GM21526 (cell line): ENCODE measurements around the gene SLC23A2.

Experiments
- ATAC-seq: cut with Tn5 transposase; IDR thresholded peaks from one replicate; pipeline ENCODE4 v1.9.1; 2021; ENCODE audit warnings: moderate library complexity; ENCODE audit not compliant: unreplicated experiment, low FRiP score

Gene SLC23A2

DNA sequence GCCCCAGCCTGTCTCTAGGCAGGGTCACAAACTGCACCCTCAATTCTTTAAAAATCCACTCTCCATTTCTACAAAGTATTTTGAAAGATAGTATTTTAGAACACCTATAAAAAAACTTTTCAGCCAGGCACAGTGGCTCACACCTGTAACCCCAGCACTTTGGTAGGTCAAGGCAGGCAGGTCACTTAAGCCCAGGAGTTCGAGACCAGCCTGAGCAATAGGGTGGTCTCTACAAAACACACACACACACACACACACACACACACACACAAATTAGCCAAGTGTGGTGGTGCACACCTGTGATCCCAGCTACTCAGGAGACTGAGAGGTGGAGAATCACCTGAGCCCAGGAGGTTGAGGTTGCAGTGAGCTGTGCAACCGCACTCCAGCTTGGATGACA is 30.2 kb downstream of the SLC23A2 start:
- ATAC-seq, result no peak

DNA sequence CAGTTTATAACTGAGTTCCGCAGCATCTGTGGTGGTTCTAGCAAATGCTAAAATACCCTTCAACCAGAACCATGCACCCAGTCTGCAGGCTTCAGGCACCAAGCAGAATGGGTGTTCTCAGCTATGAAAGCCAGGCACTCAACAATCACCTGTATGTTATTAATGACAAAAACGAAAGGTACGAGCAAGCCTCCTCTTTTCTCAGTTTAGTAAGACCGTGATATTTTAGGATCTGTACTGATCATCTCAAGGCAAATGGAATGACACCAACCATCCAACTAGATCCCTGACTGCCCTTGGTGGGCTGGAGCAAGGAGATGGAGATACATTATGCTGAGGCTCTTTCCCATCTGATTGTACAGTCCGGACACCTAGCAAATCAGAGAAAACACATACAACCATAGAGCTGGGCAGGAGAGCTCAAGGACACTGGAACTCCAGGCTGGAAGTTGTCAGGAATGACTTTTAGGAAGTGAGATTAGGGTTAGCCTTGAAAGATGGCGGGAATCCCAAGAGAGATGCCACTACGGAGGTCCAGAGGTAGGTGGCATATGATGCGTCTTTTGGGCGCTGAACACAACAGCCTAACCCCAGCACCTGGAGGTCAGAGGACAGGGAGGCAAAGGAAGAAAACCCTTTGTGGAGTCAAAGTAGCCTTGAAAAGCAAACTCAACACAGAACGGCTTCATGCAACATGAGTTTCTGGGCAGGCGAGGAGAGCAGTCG is 33.4 kb downstream of the SLC23A2 start:
- no peak for ATAC-seq

DNA sequence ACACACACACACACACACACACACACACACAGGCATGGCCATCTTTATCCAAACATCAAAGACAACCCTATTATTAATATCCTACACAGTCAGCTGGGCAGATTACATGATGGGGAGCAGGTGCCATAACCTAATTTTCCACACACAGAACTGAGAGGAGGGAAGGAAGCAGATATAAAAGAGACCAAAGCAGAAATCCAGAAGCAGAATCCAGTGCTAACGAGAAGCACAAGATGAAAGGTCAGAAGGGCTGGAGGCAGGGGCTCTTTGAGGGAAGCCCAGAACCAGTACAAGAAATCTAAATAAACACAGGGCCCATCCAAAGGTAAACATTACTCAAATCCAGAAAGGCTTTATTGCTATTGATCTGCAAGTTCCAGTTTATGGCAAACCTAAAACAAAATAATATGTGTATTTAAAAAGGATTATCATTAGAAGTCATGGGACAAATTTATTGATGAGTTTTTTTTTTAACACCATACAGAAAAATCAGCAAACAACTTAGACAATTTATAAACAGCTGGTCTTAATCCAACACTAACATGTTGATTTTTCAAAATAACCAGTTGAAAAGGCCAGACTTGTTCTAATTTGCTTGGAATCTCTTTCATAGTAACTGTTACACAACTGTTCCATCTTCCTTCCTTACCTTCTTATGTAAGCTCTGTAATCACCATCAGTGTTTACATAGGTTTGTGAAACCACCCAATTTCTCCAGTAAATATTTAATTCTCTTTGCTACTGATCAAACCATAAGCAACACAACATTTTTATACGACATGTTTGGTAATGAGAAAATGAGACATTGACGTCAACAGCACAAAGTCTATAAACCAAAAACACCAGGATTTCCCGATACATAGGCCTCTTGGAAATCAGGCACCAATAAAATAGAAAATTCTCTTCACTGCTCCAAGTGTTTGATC is 34.2 kb downstream of the SLC23A2 start:
- no peak for ATAC-seq

DNA sequence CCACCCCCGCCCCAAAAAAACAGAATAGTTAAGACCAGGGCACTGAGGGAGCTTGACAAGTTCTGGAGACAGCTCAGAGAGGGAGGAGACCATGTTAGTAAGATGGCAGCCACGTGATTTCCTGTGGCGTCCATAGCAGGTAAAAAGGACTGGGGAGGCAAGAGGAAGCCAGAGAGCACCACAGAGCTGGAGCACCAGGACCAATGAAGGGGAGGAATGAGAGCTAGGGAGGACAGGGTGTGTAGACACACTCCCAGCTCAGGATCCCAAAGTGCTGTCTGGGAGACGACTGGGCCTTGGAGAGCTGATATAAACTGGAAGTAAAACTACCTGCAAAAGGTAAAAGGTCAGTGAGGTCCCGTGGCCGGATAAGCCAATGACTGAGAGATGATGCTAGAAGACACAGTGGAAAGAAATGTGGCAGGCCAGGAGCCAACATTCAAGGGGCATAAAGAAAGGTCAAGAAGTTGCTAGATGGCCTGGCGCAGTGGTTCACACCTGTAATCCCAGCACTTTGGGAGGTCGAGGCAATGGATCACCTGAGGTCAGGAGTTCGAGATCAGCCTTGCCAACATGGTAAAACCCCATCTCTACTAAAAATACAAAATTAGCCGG is 39.0 kb downstream of the SLC23A2 start:
- no peak for ATAC-seq

DNA sequence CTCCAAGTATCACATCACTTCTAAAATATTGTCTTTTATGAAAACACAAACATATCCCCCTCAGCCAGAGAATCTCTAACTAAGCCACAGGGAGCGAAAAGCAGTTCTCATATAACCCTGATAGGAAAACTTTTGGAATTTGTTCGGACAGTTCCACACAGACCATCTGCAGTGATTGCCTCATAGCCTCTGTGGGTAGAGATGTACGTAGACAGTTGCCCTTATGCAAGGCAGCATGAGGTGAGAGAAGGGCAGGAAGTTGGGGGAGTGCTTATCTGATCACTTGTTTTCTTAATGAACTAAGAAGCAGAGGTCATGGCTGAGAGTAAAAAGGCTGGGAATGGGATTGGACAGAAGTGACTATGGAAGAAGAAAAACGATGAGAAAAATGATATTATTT is 39.6 kb downstream of the SLC23A2 start:
- no peak for ATAC-seq

DNA sequence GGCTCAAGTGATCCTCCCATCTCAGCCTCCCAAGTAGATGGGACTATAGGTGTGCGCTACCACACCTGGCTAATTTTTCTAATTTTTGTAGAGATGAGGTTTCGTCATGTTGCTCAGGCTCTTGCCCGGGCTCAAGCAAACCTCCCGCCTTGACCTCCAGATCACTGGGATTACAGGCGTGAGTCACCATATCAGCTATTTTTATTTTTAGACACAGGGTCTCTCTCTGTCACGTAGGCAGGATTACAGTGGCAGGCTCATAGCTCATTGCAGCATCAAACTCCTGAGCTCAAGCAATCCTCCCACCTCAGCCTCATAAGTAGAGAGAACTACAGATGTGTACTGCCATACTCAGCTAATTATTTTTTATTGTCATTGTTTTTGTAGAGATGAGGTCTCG is 41.7 kb downstream of the SLC23A2 start:
- ATAC-seq, result no peak

DNA sequence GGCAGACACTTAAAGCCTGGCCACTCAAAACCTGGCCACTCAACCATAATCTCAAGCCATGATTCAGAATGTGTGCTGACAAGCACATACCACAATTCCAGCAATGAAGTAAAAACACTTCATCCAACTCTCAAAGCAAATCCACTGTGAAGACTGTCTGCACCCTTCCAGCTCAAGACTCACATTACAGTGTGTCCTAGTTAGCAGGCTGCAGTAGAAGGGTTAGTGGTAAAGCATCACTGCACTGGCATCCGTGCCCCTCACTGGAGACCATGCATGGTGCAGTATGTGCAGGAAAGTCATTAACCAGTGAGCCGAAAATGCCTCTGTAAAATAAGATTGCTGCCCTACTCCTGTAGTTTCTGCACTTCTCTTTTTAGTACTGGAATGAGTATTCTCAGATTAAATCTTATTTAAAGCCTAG is 43.4 kb downstream of the SLC23A2 start:
- ATAC-seq, result no peak

DNA sequence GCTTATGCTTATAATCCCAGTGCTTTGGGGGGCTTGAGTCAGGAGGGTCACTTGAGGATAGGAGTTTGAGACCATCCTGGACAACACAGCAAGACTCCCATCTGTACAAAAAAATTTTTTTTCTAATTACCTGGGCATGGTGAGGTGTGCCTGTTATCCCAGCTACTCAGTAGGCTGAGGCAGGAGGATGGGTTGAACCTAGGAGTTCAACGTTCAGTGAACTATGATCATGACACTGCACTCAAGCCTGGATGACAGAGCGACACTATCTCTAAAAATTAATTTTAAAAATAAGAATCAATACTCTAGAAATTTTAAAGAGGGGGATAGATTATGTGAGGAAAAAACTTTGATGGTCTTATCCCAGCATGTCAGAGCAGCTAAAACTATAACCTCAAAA is 44.1 kb downstream of the SLC23A2 start:
- no peak for ATAC-seq

DNA sequence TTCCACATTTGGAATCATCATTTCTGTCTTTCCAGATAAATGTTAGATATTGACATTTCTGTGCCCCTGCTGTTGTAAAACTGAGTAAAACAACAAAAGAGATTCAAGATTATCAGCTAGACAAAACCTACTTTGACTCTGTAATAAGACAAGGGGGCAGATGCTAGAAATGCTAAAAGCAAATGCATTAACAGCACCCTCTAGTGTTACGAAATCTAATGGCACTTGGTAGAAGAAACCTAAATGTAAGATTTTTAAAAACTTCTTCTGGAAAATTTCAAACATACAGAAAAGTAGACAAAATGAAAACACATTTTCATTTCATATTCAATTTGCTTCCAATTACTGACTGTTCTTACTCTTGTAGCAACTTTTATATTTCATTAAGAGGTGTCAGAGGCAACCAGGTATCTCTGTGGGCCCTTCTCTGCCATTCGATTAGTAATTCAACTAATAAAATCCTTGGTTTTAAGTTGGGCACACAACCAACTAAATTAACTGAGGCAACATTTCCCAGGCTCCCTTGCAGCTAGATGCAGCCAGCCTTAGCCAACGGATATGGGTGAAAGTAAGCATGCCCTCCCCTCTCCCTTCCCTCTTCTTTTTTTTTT is 45.0 kb downstream of the SLC23A2 start:
- ATAC-seq, result no peak

DNA sequence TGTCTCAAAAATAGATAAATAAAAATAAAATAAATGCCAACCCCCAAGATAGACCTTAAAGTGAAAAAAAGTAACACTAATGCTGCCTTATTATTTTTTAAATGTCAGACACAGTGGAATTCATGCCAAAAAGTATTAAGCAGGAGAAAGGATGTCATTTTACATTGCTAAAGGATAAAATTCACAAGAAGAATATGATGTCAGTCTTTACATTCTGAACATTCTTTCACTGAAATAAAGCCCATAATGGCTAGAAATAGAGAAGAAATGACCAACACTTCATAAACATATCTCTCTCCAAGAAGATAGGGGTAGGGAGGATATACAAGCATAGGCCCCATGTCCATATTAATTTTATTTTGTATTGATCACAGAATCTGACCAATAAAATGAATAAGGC is 47.4 kb downstream of the SLC23A2 start:
- ATAC-seq, result no peak

DNA sequence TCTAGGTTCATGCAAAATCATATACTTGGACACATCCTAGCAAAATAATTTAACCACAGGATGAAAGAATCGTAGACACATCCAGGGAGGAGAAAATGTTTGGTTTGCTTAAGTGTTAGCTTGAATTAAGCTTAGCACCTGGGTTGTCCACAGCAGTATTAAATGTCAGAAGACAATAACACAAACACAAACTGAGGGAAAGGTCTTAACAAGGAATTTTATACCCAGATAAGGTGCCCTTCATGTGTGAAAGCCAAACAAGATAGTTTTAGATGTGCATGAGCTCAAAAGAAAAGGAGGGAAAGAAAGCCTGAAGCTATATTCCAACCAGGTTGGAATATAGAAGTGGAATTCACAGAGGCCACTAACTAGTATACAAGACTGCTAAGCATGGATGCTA is 49.1 kb downstream of the SLC23A2 start:
- ATAC-seq, result no peak

DNA sequence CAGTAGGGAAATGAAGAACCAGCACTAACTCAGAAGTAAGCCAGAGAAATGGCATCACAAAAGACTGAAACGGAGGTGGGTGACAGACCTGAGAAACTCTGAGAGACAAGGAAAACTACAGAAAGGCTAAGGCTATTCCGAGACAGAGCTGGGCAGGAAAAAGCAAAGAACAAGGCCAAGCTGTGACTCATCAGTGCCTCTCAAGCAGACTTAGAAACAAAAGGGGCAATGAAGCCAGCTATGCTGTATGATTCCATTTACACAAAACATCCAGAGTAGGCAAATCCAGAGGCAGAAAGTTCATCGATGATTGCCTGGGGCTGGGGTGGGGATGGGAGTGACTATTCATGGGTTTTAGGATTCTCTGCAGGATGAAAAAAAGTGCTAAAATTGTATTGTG is 50.0 kb downstream of the SLC23A2 start:
- ATAC-seq, result no peak

DNA sequence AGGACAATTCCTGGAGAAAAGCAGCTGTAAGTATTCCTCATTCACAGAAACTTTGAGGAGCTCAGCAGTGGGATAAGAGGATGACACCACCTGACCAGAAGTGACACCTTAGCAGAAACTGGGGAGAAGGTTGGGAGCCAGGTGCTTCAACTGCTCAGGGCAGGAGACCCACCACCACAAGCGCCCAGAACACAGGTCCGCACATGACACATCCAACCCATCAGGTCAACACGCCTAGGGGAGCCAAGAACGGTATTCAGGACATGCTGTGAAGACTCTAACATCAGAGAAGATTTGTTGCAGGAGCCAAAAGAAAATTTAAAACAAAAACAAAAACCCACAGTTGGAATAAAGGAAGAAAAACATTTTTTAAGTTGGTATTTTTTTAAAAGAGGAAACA is 50.5 kb downstream of the SLC23A2 start:
- ATAC-seq, result no peak

DNA sequence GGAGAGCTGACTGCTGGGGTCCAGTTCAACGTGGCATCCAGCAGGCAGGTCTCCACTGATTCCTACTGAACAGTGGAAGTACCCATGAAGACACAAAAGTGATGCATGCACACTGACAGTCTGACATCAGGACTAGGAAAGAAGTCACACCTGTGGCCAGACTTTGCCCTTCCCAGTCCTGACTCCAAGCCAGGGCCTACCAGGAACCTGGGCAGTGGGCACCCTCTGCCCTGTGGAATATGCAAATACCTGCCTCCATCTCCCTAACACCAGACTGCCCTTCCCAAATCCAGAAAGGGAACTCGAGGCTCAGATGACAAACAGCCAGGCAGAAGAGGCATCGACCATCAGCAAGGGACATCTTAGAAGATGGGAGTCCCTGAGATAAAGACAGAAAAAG is 50.9 kb downstream of the SLC23A2 start:
- no peak for ATAC-seq

DNA sequence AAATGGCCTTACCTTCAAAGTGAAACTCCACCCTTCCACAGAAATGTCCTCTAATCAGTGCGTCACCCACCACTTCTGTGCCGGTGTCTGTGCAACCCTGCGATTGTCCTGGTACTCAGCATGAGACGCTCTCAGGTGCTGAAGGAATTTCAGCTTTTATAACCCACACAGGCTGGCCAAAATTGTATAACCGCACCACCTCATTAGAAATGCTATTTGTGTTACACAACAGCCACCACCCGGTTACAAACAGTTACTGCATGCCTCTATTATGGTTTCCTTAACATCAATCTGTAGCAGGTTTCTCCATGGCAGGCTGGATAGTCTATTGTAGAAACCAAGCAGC is 51.5 kb downstream of the SLC23A2 start:
- peak; percentile 78 for ATAC-seq

DNA sequence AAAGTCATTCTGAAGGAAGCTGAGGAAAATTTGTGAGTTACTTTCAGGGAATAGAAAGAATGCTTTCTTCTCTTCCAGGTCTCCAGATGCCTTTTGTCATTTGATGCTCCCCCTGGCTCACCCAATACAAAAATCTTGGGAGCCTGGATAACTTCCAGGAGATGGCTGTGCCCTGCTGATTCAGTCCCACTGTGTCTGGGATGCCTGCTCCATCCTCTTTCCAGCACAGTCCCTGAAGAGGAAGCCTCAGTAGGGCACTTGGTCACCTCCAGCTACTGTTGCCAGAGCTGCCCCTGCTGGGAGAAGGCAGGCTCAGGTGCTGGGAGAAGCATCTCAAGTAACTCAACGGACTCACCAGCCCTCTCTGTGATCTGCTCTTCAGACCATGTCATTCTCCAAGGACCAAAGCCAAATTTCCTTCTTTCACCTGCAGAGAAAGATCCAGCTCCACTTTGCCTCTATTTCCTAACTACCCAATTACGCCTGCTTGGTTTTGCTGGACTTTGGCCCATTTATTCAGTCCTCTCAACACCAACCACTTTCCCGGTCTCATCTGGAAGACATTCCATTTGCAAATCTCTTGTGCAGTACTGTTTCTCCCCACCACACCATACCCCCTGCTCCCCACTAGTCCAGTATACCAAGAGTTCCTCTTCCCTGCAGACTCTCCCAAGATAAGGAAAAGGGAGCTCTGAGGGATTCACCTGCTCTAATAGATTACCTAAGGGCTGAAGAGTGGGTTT is 53.3 kb downstream of the SLC23A2 start:
- no peak for ATAC-seq

DNA sequence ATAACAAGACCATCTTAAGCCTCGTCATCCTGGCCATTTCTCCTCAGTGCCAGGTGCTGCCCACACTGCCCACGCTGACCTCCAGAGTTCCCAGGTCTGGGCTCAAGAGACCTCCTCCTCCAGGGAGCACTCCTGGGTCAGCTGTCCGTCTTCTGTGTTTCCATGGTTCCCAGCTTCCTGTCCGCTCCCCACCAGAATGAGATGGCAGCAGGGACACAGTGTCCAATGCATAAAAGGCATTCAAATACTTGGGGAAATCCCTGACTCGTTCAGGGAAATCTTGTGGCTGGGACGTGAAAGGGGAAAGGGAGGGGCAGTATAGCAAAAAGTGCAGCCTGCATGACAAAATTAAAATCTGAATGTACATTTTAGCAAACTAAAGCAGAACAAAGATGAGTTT is 54.3 kb downstream of the SLC23A2 start:
- ATAC-seq, result no peak

DNA sequence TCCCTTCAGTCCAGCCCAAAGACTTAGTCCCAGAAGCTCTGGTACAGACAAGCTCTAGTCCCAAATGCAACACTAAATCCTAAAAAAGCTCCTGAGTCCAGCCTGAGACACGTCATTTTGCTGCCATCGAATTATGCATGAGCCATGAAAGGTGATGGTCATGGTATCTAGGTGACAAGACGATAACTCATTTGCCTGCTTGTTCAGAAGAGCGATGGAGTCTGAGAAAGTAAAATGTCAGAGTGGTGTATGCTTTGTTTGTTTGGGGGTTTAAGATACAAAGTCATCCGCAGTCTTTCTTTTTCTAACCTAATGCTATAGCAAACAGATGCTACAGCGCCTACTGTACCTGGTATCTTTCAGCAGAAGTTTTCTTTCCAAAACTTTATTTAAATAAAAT is 54.7 kb downstream of the SLC23A2 start:
- no peak for ATAC-seq

DNA sequence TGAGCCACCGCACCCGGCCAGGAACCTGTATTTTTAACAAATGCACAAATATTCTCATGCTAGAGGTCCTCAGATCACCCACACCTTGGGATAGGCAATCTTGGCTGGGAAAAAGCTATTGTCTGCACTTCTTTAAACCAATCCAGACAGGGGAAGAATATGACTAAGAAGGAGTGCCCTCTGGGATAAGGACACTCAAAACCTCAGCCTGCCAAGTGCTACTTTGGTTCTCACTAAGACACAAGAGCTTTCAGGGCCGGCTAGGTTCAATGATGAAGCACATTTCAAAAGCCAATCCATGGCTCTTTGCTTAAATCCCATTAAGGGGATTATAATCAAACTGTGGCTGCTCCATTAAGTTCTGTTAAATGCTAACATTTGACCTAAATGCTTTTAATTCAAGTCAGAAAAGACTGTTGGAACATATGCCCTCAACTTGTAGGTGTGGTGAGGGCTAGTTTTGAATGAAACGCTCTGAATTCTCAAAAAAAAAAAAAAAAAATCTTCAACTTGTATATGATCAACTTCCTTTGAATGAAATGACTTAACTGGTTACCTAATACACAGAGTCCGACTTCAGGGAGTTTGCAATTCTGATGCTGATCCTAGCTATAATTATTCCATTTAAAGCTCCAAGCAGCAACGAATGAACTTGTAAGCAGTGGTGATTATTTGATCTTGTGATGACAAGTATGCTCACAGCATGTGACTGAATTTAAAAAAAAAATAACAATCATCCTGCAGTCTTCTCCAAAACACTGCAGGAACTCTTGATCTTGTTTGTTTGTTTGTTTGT is 56.6 kb downstream of the SLC23A2 start:
- no peak for ATAC-seq

DNA sequence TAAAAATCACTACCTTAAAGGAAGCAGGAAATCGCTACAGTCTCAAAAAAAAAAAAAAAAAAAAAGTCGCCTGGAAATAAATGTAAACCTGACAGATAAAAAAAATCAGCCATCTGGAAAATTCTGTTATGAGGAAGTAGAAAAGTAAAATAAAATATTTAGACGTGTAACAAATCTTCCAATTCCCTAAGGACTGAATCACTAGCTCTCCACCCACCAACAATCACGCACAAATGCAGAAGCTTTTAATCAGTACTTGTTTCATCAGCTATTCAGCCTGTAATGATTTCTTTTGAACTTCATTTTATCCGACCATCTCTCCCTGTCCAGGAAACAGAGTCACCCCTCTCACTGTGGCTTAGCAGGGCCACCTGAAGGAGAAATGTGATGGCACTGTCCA is 59.0 kb downstream of the SLC23A2 start:
- ATAC-seq, result no peak
